Measurements from ENCODE around the gene DPP4.
"Not testable (repeated sequence)": the region's sequence is repeated elsewhere in the genome, so short reads cannot be mapped to it uniquely, and the experiment has no call there.

Gene DPP4

GRCh38 chr2:161981679-161982250 is 92.2 kb downstream of the DPP4 start:
- no peaks in the 10 kb centered on the region for H3K36me3 ChIP-seq (ENCODE audit: insufficient read depth, low read length)

GRCh38 chr2:161980976-161981375 is 93.0 kb downstream of the DPP4 start:
- peaks cover 22% of the 10 kb centered on the region for H3K4me1 ChIP-seq (ENCODE audit: control insufficient read depth, insufficient read depth, low read length)
- no peak overlapping the region for H3K9ac ChIP-seq (ENCODE audit: low read depth, low read length)
- no peak overlapping the region for H3K4me2 ChIP-seq (ENCODE audit: low read length)
- no peaks in the 10 kb centered on the region for H3K36me3 ChIP-seq (ENCODE audit: insufficient read depth, low read length)
- H3K4me3 ChIP-seq (ENCODE audit: low read length) = no peak overlapping the region
- H3K27me3 ChIP-seq (ENCODE audit: control insufficient read depth, insufficient read depth, low read length) = no peaks in the 10 kb centered on the region
- H3K9me3 ChIP-seq (replicated peaks; ENCODE audit: low read length) = no peaks in the 10 kb centered on the region

More at GRCh38 chr2:161981679-161982250, 92.2 kb downstream of the DPP4 start:
- H3K27me3 ChIP-seq (ENCODE audit: control insufficient read depth, insufficient read depth, low read length) = no peaks in the 10 kb centered on the region
- no peaks in the 10 kb centered on the region for H3K9me3 ChIP-seq (replicated peaks; ENCODE audit: low read length)
- no peak overlapping the region for H3K4me3 ChIP-seq (ENCODE audit: low read length)
- no peak overlapping the region for H3K9ac ChIP-seq (ENCODE audit: low read depth, low read length)
- H3K4me2 ChIP-seq (ENCODE audit: low read length) = no peak overlapping the region
- H3K4me1 ChIP-seq (ENCODE audit: control insufficient read depth, insufficient read depth, low read length) = peaks cover 16% of the 10 kb centered on the region

GRCh38 chr2:161979490-161979889 is 94.5 kb downstream of the DPP4 start:
- H3K36me3 ChIP-seq (ENCODE audit: insufficient read depth, low read length) = no peaks in the 10 kb centered on the region
- H3K4me2 ChIP-seq (ENCODE audit: low read length) = no peak overlapping the region
- no peak overlapping the region for H3K4me3 ChIP-seq (ENCODE audit: low read length)
- no peak overlapping the region for H3K9ac ChIP-seq (ENCODE audit: low read depth, low read length)
- no peaks in the 10 kb centered on the region for H3K27me3 ChIP-seq (ENCODE audit: control insufficient read depth, insufficient read depth, low read length)
- peaks cover 29% of the 10 kb centered on the region for H3K4me1 ChIP-seq (ENCODE audit: control insufficient read depth, insufficient read depth, low read length)
- no peaks in the 10 kb centered on the region for H3K9me3 ChIP-seq (replicated peaks; ENCODE audit: low read length)

- not testable (repeated sequence) for H3K4me3 ChIP-seq (ENCODE audit: low read length)
Measured at GRCh38 chr2:161977926-161978325, 96.1 kb downstream of the DPP4 start.

GRCh38 chr2:161976917-161977316 is 97.1 kb downstream of the DPP4 start:
- H3K36me3 ChIP-seq (ENCODE audit: insufficient read depth, low read length) = no peaks in the 10 kb centered on the region
- no peaks in the 10 kb centered on the region for H3K9me3 ChIP-seq (replicated peaks; ENCODE audit: low read length)
- no peak overlapping the region for H3K4me2 ChIP-seq (ENCODE audit: low read length)
- H3K4me3 ChIP-seq (ENCODE audit: low read length) = no peak overlapping the region
- peaks cover 24% of the 10 kb centered on the region for H3K4me1 ChIP-seq (ENCODE audit: control insufficient read depth, insufficient read depth, low read length)
- H3K9ac ChIP-seq (ENCODE audit: low read depth, low read length) = no peak overlapping the region
- no peaks in the 10 kb centered on the region for H3K27me3 ChIP-seq (ENCODE audit: control insufficient read depth, insufficient read depth, low read length)

More at GRCh38 chr2:161977926-161978325, 96.1 kb downstream of the DPP4 start:
- H3K4me2 ChIP-seq (ENCODE audit: low read length); H3K36me3 ChIP-seq (ENCODE audit: insufficient read depth, low read length); H3K27me3 ChIP-seq (ENCODE audit: control insufficient read depth, insufficient read depth, low read length); H3K9me3 ChIP-seq (replicated peaks; ENCODE audit: low read length); H3K9ac ChIP-seq (ENCODE audit: low read depth, low read length): not testable (repeated sequence)
- H3K4me1 ChIP-seq (ENCODE audit: control insufficient read depth, insufficient read depth, low read length) = peaks cover 24% of the 10 kb centered on the region

GRCh38 chr2:161976295-161976694 is 97.7 kb downstream of the DPP4 start:
- Histone ChIP-seq H3K4me2 (ENCODE audit: low read length) (no peak overlapping the region), H3K27me3 (ENCODE audit: control insufficient read depth, insufficient read depth, low read length) (no peaks in the 10 kb centered on the region), H3K9me3 (replicated peaks; ENCODE audit: low read length) (no peaks in the 10 kb centered on the region), H3K9ac (ENCODE audit: low read depth, low read length) (no peak overlapping the region), H3K4me1 (ENCODE audit: control insufficient read depth, insufficient read depth, low read length) (peaks cover 23% of the 10 kb centered on the region), H3K36me3 (ENCODE audit: insufficient read depth, low read length) (no peaks in the 10 kb centered on the region), H3K4me3 (ENCODE audit: low read length) (no peak overlapping the region)

- Histone ChIP-seq H3K9ac (ENCODE audit: low read depth, low read length) (no peak overlapping the region), H3K27me3 (ENCODE audit: control insufficient read depth, insufficient read depth, low read length) (no peaks in the 10 kb centered on the region), H3K4me3 (ENCODE audit: low read length) (no peak overlapping the region), H3K4me2 (ENCODE audit: low read length) (no peak overlapping the region), H3K36me3 (ENCODE audit: insufficient read depth, low read length) (no peaks in the 10 kb centered on the region), H3K4me1 (ENCODE audit: control insufficient read depth, insufficient read depth, low read length) (peaks cover 18% of the 10 kb centered on the region), H3K9me3 (replicated peaks; ENCODE audit: low read length) (no peaks in the 10 kb centered on the region)
Measured at GRCh38 chr2:161975813-161976160, 98.2 kb downstream of the DPP4 start.

GRCh38 chr2:161975062-161975812 is 98.8 kb downstream of the DPP4 start:
- no peaks in the 10 kb centered on the region for H3K9me3 ChIP-seq (replicated peaks; ENCODE audit: low read length)
- H3K36me3 ChIP-seq (ENCODE audit: insufficient read depth, low read length) = no peaks in the 10 kb centered on the region
- no peak overlapping the region for H3K4me3 ChIP-seq (ENCODE audit: low read length)
- no peaks in the 10 kb centered on the region for H3K27me3 ChIP-seq (ENCODE audit: control insufficient read depth, insufficient read depth, low read length)
- no peak overlapping the region for H3K9ac ChIP-seq (ENCODE audit: low read depth, low read length)
- peaks cover 14% of the 10 kb centered on the region for H3K4me1 ChIP-seq (ENCODE audit: control insufficient read depth, insufficient read depth, low read length)
- H3K4me2 ChIP-seq (ENCODE audit: low read length) = no peak overlapping the region

- Histone ChIP-seq H3K4me2 (ENCODE audit: low read length) (no peak overlapping the region), H3K36me3 (ENCODE audit: insufficient read depth, low read length) (no peaks in the 10 kb centered on the region), H3K9ac (ENCODE audit: low read depth, low read length) (no peak overlapping the region), H3K27me3 (ENCODE audit: control insufficient read depth, insufficient read depth, low read length) (no peaks in the 10 kb centered on the region), H3K9me3 (replicated peaks; ENCODE audit: low read length) (no peaks in the 10 kb centered on the region), H3K4me3 (ENCODE audit: low read length) (no peak overlapping the region), H3K4me1 (ENCODE audit: control insufficient read depth, insufficient read depth, low read length) (peaks cover 14% of the 10 kb centered on the region)
Measured at GRCh38 chr2:161974461-161974860, 99.6 kb downstream of the DPP4 start.

- H3K4me1 ChIP-seq (ENCODE audit: control insufficient read depth, insufficient read depth, low read length) = peaks cover 14% of the 10 kb centered on the region
- H3K4me2 ChIP-seq (ENCODE audit: low read length) = no peak overlapping the region
- H3K9me3 ChIP-seq (replicated peaks; ENCODE audit: low read length) = no peaks in the 10 kb centered on the region
- no peak overlapping the region for H3K4me3 ChIP-seq (ENCODE audit: low read length)
- H3K9ac ChIP-seq (ENCODE audit: low read depth, low read length) = no peak overlapping the region
- no peaks in the 10 kb centered on the region for H3K27me3 ChIP-seq (ENCODE audit: control insufficient read depth, insufficient read depth, low read length)
- H3K36me3 ChIP-seq (ENCODE audit: insufficient read depth, low read length) = no peaks in the 10 kb centered on the region
Measured at GRCh38 chr2:161972866-161973265, 101.1 kb downstream of the DPP4 start.

- no peak overlapping the region for H3K4me2 ChIP-seq (ENCODE audit: low read length)
- H3K9me3 ChIP-seq (replicated peaks; ENCODE audit: low read length) = no peaks in the 10 kb centered on the region
- H3K27me3 ChIP-seq (ENCODE audit: control insufficient read depth, insufficient read depth, low read length) = no peaks in the 10 kb centered on the region
- H3K9ac ChIP-seq (ENCODE audit: low read depth, low read length) = no peak overlapping the region
- H3K36me3 ChIP-seq (ENCODE audit: insufficient read depth, low read length) = no peaks in the 10 kb centered on the region
- peaks cover 14% of the 10 kb centered on the region for H3K4me1 ChIP-seq (ENCODE audit: control insufficient read depth, insufficient read depth, low read length)
- no peak overlapping the region for H3K4me3 ChIP-seq (ENCODE audit: low read length)
Measured at GRCh38 chr2:161972232-161972631, 101.8 kb downstream of the DPP4 start.

GRCh38 chr2:161971551-161971950 is 102.5 kb downstream of the DPP4 start:
- no peaks in the 10 kb centered on the region for H3K36me3 ChIP-seq (ENCODE audit: insufficient read depth, low read length)
- no peak overlapping the region for H3K9ac ChIP-seq (ENCODE audit: low read depth, low read length)
- no peak overlapping the region for H3K4me2 ChIP-seq (ENCODE audit: low read length)
- no peaks in the 10 kb centered on the region for H3K9me3 ChIP-seq (replicated peaks; ENCODE audit: low read length)
- H3K27me3 ChIP-seq (ENCODE audit: control insufficient read depth, insufficient read depth, low read length) = no peaks in the 10 kb centered on the region
- H3K4me3 ChIP-seq (ENCODE audit: low read length) = no peak overlapping the region
- peaks cover 12% of the 10 kb centered on the region for H3K4me1 ChIP-seq (ENCODE audit: control insufficient read depth, insufficient read depth, low read length)

All from skeletal muscle satellite cell (primary cell).